Trophoblast cell (in vitro differentiated cells and primary cell): ENCODE measurements around the gene MGMT.

ENCODE experiments used
- DNase-seq, 2 donors: peaks; one replicate each; pipeline ENCODE4 v3.0.0-alpha.2; 2016
- H2AFZ ChIP-seq: 2 replicates; pipeline ENCODE4 v1.6.1; 2013; ENCODE audit warnings: low read length, moderate library complexity, mild to moderate bottlenecking; ENCODE audit not compliant: insufficient read depth, poor library complexity
- H2AK5ac ChIP-seq: 2 replicates; pipeline ENCODE4 v1.6.1; 2013; ENCODE audit warnings: mild to moderate bottlenecking, low read length
- H2BK120ac ChIP-seq: 2 replicates; pipeline ENCODE4 v1.6.1; 2013; ENCODE audit warnings: low read length, mild to moderate bottlenecking, moderate library complexity; ENCODE audit not compliant: insufficient read depth, poor library complexity
- H2BK12ac ChIP-seq: 2 replicates; pipeline ENCODE4 v1.6.1; 2013; ENCODE audit warnings: mild to moderate bottlenecking, low read length, moderate library complexity
- H2BK5ac ChIP-seq: 2 replicates; pipeline ENCODE4 v1.6.1; 2013; ENCODE audit warnings: low read length, low read depth, moderate library complexity, mild to moderate bottlenecking; ENCODE audit not compliant: poor library complexity
- H3K14ac ChIP-seq: 2 replicates; pipeline ENCODE4 v1.6.1; 2013; ENCODE audit warnings: mild to moderate bottlenecking, low read length
- H3K18ac ChIP-seq: 2 replicates; pipeline ENCODE4 v1.6.1; 2013; ENCODE audit warnings: mild to moderate bottlenecking, low read length
- H3K23ac ChIP-seq: 2 replicates; pipeline ENCODE4 v1.6.1; 2013; ENCODE audit warnings: low read length
- H3K27ac ChIP-seq: 2 replicates; pipeline ENCODE4 v1.5.1; 2013; ENCODE audit warnings: low read depth, mild to moderate bottlenecking, inconsistent platforms, low read length, moderate library complexity
- H3K27me3 ChIP-seq: 2 replicates; pipeline ENCODE4 v1.6.1; 2013; ENCODE audit warnings: inconsistent platforms, mild to moderate bottlenecking, low read length, moderate library complexity; ENCODE audit not compliant: insufficient read depth
- H3K36me3 ChIP-seq, 2 experiments: 1 replicate in 1 of 2; 2 replicates in 1 of 2; pipeline ENCODE4 v1.6.1; 2013; ENCODE audit warnings: low read length in 2 of 2, mild to moderate bottlenecking in 2 of 2, moderate library complexity in 1 of 2; ENCODE audit not compliant: insufficient read depth in 2 of 2, control insufficient read depth in 1 of 2
- H3K4ac ChIP-seq: 2 replicates; pipeline ENCODE4 v1.6.1; 2013; ENCODE audit warnings: low read depth, mild to moderate bottlenecking, low read length, moderate library complexity
- H3K4me1 ChIP-seq, 2 experiments: 1 replicate in 1 of 2; 2 replicates in 1 of 2; pipeline ENCODE4 v1.6.1; 2013; ENCODE audit warnings: low read length in 2 of 2, mild to moderate bottlenecking in 2 of 2, moderate library complexity in 1 of 2; ENCODE audit not compliant: insufficient read depth in 2 of 2, control insufficient read depth in 1 of 2
- H3K4me2 ChIP-seq: 2 replicates; pipeline ENCODE4 v1.6.1; 2013; ENCODE audit warnings: inconsistent platforms, mild to moderate bottlenecking, low read length, moderate library complexity
- H3K4me3 ChIP-seq: 2 replicates; pipeline ENCODE4 v1.5.1; 2013; ENCODE audit warnings: mild to moderate bottlenecking, low read depth, low read length, inconsistent platforms
- H3K79me1 ChIP-seq: one replicate; pipeline ENCODE4 v1.6.1; 2013; ENCODE audit warnings: low read length
- H3K79me2 ChIP-seq: 2 replicates; pipeline ENCODE4 v1.6.1; 2013; ENCODE audit warnings: low read length, mild to moderate bottlenecking; ENCODE audit not compliant: control insufficient read depth, insufficient read depth, poor library complexity
- H3K9ac ChIP-seq: 2 replicates; pipeline ENCODE4 v1.6.1; 2013; ENCODE audit warnings: mild to moderate bottlenecking, low read length
- H3K9me3 ChIP-seq: 2 replicates; pipeline ENCODE4 v1.6.1; 2013; ENCODE audit warnings: low read depth, mild to moderate bottlenecking, control low read depth, inconsistent platforms, low read length; ENCODE audit not compliant: insufficient read depth
- H4K12ac ChIP-seq: 2 replicates; pipeline ENCODE4 v1.6.1; 2013; ENCODE audit warnings: low read depth, mild to moderate bottlenecking, low read length, moderate library complexity
- H4K8ac ChIP-seq: 2 replicates; pipeline ENCODE4 v1.6.1; 2013; ENCODE audit warnings: low read depth, mild to moderate bottlenecking, low read length, moderate library complexity
- H4K91ac ChIP-seq: one replicate; pipeline ENCODE4 v1.6.1; 2013; ENCODE audit warnings: low read depth, mild to moderate bottlenecking, low read length, moderate library complexity
- WGBS: extraction: QIAGEN DNeasy Blood & Tissue Kit; methylation state at CpG from one replicate; pipeline ENCODE4 v1.1.7; 2013; ENCODE audit warnings: missing lambda C conversion rate; ENCODE audit not compliant: insufficient read length, insufficient coverage; ENCODE audit errors: extremely low coverage; 5-methylcytosine and 5-hydroxymethylcytosine counted together

Gene MGMT

DNA sequence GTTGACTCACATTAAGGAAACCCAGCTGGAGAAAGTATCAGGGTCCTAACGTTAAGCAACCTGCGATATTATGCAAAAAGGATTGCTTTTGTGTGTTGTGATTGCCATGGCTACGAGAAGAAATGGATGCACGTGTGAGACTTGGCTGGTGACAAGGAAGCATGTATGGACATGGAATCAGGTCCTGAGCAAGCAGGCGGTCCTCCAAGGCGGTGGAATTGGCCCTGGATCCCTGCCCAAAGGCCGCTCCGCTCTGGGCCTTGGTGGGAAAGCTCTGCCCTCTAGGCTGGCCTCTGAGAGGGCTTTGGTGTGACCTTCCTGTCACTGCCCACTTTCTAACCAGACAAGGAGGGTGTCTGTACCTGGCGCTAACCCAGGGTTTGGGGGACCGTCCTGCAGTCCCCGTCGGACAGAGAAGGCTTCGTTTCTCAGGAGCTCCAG, 305.0 kb downstream of the MGMT start:
- Histone ChIP-seq H4K12ac (no peak overlapping the region), H3K4me2 (no peak overlapping the region), H4K8ac (no peak overlapping the region), H3K14ac (no peak overlapping the region), H3K27ac (no peak overlapping the region), H3K79me2 (no peaks in the 10 kb centered on the region), H3K9me3 (no peaks in the 10 kb centered on the region), H3K79me1 (no peaks in the 10 kb centered on the region), H3K18ac (no peak overlapping the region), H3K9ac (no peak overlapping the region), H2BK120ac (no peak overlapping the region), H4K91ac (no peak overlapping the region), H3K4me1 (no peaks in the 10 kb centered on the region), H2AK5ac (no peak overlapping the region), H3K4ac (no peak overlapping the region), H3K4me3 (no peak overlapping the region), H2BK5ac (no peak overlapping the region), H2BK12ac (no peak overlapping the region), H3K27me3 (no peaks in the 10 kb centered on the region), H2AFZ (no peak overlapping the region), H3K36me3 (no peaks in the 10 kb centered on the region), H3K23ac (no peak overlapping the region)
- no peak for DNase-seq
- WGBS, result no CpG with 5 or more reads among the region's 13 CpGs

- Histone ChIP-seq H3K4me1 (no peaks in the 10 kb centered on the region), H3K9me3 (no peaks in the 10 kb centered on the region), H2BK12ac (no peak overlapping the region), H3K27me3 (no peaks in the 10 kb centered on the region), H4K91ac (no peak overlapping the region), H3K14ac (no peak overlapping the region), H2BK5ac (no peak overlapping the region), H3K36me3 (no peaks in the 10 kb centered on the region), H3K4me2 (no peak overlapping the region), H3K9ac (no peak overlapping the region), H3K27ac (no peak overlapping the region), H2AFZ (no peak overlapping the region), H3K23ac (no peak overlapping the region), H4K12ac (no peak overlapping the region), H4K8ac (no peak overlapping the region), H3K18ac (no peak overlapping the region), H3K79me2 (no peaks in the 10 kb centered on the region), H3K4ac (no peak overlapping the region), H3K4me3 (no peak overlapping the region), H3K79me1 (no peaks in the 10 kb centered on the region), H2BK120ac (no peak overlapping the region), H2AK5ac (no peak overlapping the region)
- peak in 1 of 2 donors; percentile 9 for DNase-seq
- WGBS, result no CpG with 5 or more reads among the region's 17 CpGs
These were observed 305.7 kb downstream of the MGMT start for GRCh38 chr10:129772468-129773358.

- Histone ChIP-seq H2BK12ac (no peak overlapping the region), H3K4me1 (no peaks in the 10 kb centered on the region), H4K12ac (no peak overlapping the region), H3K79me1 (no peaks in the 10 kb centered on the region), H3K27me3 (no peaks in the 10 kb centered on the region), H2BK5ac (no peak overlapping the region), H3K23ac (no peak overlapping the region), H3K9ac (no peak overlapping the region), H3K4ac (no peak overlapping the region), H3K27ac (no peak overlapping the region), H2AK5ac (no peak overlapping the region), H2BK120ac (no peak overlapping the region), H3K9me3 (no peaks in the 10 kb centered on the region), H2AFZ (no peak overlapping the region), H3K18ac (no peak overlapping the region), H3K79me2 (no peaks in the 10 kb centered on the region), H4K91ac (no peak overlapping the region), H4K8ac (no peak overlapping the region), H3K4me2 (no peak overlapping the region), H3K4me3 (no peak overlapping the region), H3K36me3 (no peaks in the 10 kb centered on the region), H3K14ac (no peak overlapping the region)
- WGBS, result no CpG with 5 or more reads among the region's 11 CpGs
- no peak for DNase-seq
These were observed 306.4 kb downstream of the MGMT start for GRCh38 chr10:129773359-129773990.

DNA sequence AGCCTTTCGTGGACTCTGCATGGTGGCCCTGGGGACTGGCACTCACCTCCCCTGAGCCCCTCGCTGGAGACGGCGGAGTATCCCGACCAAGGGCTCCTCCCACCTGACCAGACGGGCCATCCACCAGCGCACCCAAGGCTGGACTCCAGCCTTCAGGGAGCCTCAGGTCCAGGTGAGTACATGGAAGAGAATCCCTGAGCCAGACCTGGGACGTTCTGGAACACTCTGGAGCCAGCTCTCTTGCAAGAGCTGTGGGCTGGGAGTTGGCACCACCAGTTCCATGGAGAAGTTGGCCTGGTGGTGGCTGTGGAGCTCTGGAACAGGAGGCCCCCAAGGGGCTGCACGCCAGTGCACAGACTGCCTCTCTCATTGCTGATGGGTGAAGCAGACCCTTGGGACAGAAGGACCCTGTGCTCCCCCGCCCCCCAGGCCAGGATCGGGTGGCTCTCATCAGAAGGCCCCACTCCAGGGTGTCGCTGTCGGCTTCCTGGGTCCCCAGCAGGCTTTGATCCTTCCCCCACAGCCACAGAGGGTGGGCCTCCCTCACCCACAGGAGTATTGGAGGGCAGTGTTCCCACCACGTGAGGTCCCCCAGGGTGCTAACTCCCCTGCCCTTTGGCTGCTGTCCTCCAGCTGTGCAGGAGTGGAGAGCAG, 307.2 kb downstream of the MGMT start:
- Histone ChIP-seq H2AK5ac (no peak overlapping the region), H3K23ac (no peak overlapping the region), H3K36me3 (no peaks in the 10 kb centered on the region), H3K9ac (no peak overlapping the region), H2BK5ac (no peak overlapping the region), H3K14ac (no peak overlapping the region), H2BK12ac (no peak overlapping the region), H4K12ac (no peak overlapping the region), H3K4me1 (no peaks in the 10 kb centered on the region), H4K8ac (no peak overlapping the region), H3K18ac (no peak overlapping the region), H2BK120ac (no peak overlapping the region), H3K9me3 (no peaks in the 10 kb centered on the region), H3K79me1 (no peaks in the 10 kb centered on the region), H3K4me2 (no peak overlapping the region), H3K27me3 (no peaks in the 10 kb centered on the region), H3K79me2 (no peaks in the 10 kb centered on the region), H3K4ac (no peak overlapping the region), H2AFZ (no peak overlapping the region), H3K4me3 (no peak overlapping the region), H3K27ac (no peak overlapping the region), H4K91ac (no peak overlapping the region)
- no CpG with 5 or more reads among the region's 14 CpGs for WGBS
- no peak for DNase-seq
